ENCODE data around the gene SFTPA1.
"Not testable (repeated sequence)": the region's sequence is repeated elsewhere in the genome, so short reads cannot be mapped to it uniquely, and the experiment has no call there.

Gene SFTPA1

GRCh38 chr10:79611193-79611976, 646 bp downstream of the SFTPA1 start:
- not testable (repeated sequence) for DNase-seq

GRCh38 chr10:79615577-79615976, 4.8 kb downstream of the SFTPA1 start:
- no peak for DNase-seq

GRCh38 chr10:79616164-79616563, 5.4 kb downstream of the SFTPA1 start:
- DNase-seq: no peak

- DNase-seq: not testable (repeated sequence)
These were observed 12.9 kb downstream of the SFTPA1 start for GRCh38 chr10:79623663-79624062.

GRCh38 chr10:79627075-79627474, 16.3 kb downstream of the SFTPA1 start:
- DNase-seq: no peak

GRCh38 chr10:79628083-79628482, 17.3 kb downstream of the SFTPA1 start:
- no peak for DNase-seq

- DNase-seq: no peak
These were observed 18.5 kb downstream of the SFTPA1 start for GRCh38 chr10:79628988-79629954.

GRCh38 chr10:79629955-79630327, 19.2 kb downstream of the SFTPA1 start:
- no peak for DNase-seq

- not testable (repeated sequence) for DNase-seq
These were observed 26.0 kb downstream of the SFTPA1 start for GRCh38 chr10:79636654-79637199.

- no peak for DNase-seq
These were observed 27.6 kb downstream of the SFTPA1 start for GRCh38 chr10:79638318-79638717.

GRCh38 chr10:79652695-79653094, 42.0 kb downstream of the SFTPA1 start:
- not testable (repeated sequence) for DNase-seq

- DNase-seq: not testable (repeated sequence)
These were observed 52.5 kb downstream of the SFTPA1 start for GRCh38 chr10:79663287-79663686.

GRCh38 chr10:79664686-79665085, 53.9 kb downstream of the SFTPA1 start:
- not testable (repeated sequence) for DNase-seq
